Hepatocyte (in vitro differentiated cells): Measurements from ENCODE around the gene GNAL.

ENCODE experiments used
- CTCF ChIP-seq: fragments of 200-600 bp; sonication (generic); IDR thresholded peaks from 2 replicates; pipeline ENCODE4 v1.5.1; 2016; ENCODE audit warnings: antibody characterized with exemption, mild to moderate bottlenecking; ENCODE audit not compliant: poor library complexity
- EZH2 ChIP-seq: fragments of 200-600 bp; sonication (generic); IDR thresholded peaks from 2 replicates; pipeline ENCODE4 v1.6.1; 2016; ENCODE audit warnings: antibody characterized with exemption, mild to moderate bottlenecking, borderline replicate concordance
- EZH2phosphoT487 ChIP-seq: fragments of 200-600 bp; sonication (generic); IDR thresholded peaks from one replicate; pipeline ENCODE4 v1.6.1; 2018; ENCODE audit warnings: antibody characterized with exemption, mild to moderate bottlenecking, low read depth, moderate library complexity; ENCODE audit not compliant: unreplicated experiment, severe bottlenecking

GRCh38 chr18:11842562-11842961 is 153.5 kb downstream of the GNAL start:
- TF ChIP-seq CTCF = no peak
- no peak for TF ChIP-seq EZH2phosphoT487
- TF ChIP-seq EZH2 = no peak
